Activated CD4-positive, CD25-positive, alpha-beta regulatory T cell (primary cell): ENCODE data around the gene USP21.

Experiments
- DNase-seq, 4 experiments: peaks; one replicate each; lab custom pipeline; 2025; lab: John Stamatoyannopoulos, UW

Gene USP21

GRCh38 chr1:161171696-161172095, 12.4 kb downstream of the USP21 start:
- DNase-seq: no peak

DNA sequence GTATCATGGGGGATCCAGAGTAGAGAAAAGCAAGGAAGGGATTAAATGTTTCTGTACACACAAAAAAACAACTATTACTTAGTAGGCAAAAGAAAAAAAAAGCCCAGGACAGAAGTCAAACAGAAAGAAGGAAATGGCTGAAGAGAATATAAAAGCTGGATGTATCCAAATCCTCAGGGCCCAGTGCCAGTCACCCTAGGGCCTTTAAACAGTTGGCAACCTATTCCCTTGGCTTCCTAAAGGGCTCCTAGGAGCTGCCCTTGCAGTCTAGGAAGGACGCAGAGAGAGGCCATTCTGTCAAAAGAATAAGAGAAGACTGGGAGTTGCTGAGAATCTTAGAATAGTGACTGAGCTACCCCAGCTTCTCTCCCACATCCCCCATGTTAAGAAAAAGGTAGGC, 13.0 kb downstream of the USP21 start:
- DNase-seq: no peak

- DNase-seq: no peak
These were observed 13.6 kb downstream of the USP21 start for GRCh38 chr1:161172776-161173376.

DNA sequence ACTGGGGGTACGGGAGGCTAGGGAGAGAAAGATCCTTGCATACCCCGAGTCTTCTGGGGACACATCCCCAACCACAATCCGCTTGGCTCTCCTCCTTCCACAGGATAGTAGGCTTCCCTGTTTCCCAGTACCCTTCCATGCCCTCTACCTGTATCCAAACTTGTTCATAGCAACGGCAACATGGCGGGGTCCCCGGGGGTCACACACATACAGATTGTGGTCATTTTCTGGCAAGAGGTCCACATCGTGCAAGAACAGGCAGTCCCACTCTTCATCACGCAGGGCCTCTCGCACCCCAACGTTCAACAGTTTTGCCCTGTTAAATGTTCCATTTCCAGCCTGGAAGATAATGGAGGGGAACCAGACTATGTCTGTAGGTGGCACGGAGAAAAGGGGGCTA, 14.4 kb downstream of the USP21 start:
- DNase-seq: no peak

DNA sequence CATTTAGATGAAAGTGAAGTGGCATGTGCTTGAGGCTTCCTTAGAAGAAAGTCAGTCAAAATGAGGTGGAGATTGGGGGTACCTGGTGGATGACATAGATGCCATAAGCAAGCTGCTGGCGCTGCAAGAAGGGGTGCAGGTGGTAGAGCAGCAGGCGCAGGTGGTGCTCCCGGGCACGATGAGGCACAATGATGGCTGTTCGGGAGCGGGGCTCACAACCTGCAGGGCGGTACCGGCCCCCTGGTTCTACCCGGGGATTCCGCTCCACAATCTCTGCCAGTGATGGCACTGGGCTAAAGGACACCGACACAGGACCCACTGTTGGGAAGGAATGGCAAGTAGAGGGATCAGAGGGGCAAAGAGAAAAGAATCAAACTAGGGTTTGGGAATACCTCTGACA, 15.6 kb downstream of the USP21 start:
- no peak for DNase-seq

- DNase-seq: no peak
These were observed 16.6 kb downstream of the USP21 start for GRCh38 chr1:161175771-161176453.

- DNase-seq: no peak
These were observed 17.3 kb downstream of the USP21 start for GRCh38 chr1:161176468-161177111.

DNA sequence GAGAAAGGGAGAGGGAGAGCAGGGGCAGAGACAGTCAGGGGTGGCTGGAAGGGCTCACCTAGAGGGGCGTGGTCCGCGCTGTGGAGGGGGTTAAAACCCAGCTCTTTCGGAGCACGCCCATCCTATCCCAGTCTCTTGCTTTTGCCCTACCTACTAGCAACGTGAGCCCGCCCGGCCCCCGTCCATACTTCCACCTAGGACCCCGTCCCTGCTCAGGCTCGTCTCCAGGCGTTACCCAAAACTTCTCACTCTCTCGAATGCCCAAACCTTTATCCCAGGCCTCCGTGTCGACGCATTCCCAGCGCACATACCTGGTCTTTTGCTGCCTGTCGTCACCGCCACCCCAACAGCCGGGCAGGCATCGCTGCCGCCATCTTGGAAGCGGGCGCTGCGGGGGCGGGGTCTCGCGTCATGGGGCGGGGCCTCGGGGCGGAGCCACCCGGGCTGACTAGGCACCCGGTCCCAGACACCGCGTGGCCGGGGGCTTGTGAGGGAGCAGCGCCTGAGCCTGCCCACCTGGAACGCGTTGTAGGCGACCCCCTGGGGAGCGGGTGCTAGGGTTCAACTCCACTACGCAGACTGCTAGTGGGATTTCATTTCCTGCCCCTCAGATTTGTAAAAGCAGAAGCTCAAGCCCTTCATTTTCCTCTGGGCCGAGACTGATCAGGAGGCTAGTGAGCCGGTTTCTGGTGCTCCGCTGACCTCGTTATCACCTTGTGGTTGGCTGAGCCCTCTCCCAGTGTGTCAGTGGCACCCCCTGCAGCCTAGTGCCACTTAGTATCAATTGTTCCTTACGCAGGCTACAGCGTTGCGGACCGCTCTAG, 18.0 kb downstream of the USP21 start, which contains the start of gene B4GALT3:
Gene B4GALT3 (minus strand): TSS at position 396 of the 824 bp plus-strand sequence. CDS start 1,447 bp downstream, outside the sequence.
- peak; percentile 87 to 96 (median 93) for DNase-seq

DNA sequence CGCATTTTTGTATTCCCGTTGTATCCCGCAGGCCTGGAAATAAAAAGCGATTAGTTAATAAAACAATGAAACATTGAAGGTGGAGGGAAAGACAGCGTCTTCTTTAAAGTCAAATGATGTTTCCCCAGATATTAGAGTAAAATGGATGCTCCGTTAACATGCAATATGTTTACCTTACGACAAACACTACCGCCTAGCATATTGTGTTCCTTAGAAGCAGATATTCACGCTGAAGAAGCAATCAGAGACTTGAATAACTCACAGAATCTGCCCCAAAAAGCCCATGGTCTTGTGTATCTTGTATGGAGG, 18.6 kb downstream of the USP21 start:
- DNase-seq: no peak

GRCh38 chr1:161179698-161180097, 20.4 kb downstream of the USP21 start:
- DNase-seq: no peak

DNA sequence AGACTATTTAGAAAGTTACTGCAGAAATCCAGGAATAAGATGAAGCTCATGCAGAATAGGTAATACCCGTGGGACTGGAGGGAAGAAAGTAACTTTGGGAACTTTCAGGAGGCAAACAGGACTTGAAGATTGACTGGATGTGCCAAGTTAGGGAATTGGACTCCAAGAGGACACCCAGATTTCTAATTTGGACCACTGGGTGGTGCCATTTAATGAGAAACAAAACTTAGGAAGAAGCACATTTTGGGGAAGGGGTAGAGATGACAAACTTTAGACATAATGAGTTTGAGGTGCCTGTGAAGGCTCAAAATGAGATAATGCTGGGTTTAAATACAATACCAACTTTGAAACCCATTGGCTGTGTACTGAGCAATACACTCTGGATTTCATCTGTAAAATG, 21.3 kb downstream of the USP21 start:
- DNase-seq: no peak

GRCh38 chr1:161182214-161182613, 22.9 kb downstream of the USP21 start:
- peak in 2 of 4 experiments; percentile 38 for DNase-seq

- peak in 2 of 4 experiments; percentile 40 to 52 for DNase-seq
These were observed 26.0 kb downstream of the USP21 start for GRCh38 chr1:161185282-161185682.

DNA sequence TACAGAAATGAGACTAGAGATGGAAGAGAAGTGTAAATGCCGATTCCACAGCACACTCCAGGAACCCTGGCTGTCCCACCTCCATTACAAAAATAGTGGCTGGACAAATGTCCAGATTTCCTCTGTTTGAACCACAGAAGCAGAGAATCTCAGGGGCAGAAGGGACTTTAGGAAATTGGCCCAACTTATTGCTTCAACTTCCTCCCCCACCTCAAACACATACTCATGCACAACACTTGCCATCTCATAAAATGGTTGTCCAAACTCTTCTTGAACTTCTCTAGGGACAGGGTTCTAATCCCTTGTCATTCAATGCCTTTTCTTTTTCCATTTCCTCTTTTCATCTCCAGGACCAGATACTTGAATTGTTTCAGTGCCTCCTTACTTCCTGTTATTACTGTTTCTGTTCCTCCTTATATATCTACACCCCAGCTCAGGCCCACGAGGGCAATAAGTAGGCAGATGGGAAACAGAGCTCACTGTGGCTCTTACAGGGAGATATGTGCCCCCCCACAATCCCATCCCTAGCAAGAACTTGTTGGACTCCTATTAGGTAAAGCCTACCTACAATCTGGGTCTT, 26.5 kb downstream of the USP21 start:
- no peak for DNase-seq

DNA sequence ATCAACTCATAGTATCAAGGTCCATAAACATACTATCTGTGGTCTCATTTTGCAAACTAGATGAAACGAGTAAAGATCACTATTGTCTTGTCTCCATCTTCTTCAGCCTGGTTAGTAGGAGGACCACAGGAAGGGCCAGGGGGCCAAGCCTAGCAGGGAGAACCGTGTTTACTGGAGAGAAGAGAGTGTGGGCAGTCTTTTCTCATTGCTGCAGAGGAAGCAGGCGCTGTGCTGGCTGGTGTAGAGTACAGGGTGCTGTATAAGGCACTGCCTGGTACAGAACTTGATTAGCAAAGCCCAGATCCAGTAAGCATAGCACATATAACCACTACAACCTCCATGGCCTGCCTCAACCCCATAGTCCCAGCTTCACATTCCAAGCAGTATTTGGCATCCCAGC, 28.0 kb downstream of the USP21 start:
- no peak for DNase-seq

GRCh38 chr1:161188381-161188780, 29.1 kb downstream of the USP21 start:
- no peak for DNase-seq

DNA sequence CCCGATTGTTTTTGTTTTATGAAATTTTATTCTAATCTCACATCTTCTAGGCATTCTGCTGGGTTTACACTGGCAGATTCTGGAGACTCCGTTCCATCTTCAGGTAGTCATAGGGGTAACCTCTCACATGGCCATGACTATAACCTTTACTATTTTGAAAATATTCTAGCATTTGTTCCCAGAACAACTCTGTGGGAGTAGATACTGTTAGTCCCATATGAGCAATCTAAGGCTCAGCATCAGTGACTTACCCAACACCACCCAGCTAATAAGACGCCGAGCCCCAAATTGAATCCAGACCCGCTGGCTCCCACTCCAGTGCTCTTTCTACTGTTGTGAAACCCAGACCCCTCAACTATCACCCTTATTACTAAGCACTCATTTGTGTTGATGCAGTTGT, 29.7 kb downstream of the USP21 start:
- no peak for DNase-seq

- no peak for DNase-seq
These were observed 31.7 kb downstream of the USP21 start for GRCh38 chr1:161190962-161191521.

DNA sequence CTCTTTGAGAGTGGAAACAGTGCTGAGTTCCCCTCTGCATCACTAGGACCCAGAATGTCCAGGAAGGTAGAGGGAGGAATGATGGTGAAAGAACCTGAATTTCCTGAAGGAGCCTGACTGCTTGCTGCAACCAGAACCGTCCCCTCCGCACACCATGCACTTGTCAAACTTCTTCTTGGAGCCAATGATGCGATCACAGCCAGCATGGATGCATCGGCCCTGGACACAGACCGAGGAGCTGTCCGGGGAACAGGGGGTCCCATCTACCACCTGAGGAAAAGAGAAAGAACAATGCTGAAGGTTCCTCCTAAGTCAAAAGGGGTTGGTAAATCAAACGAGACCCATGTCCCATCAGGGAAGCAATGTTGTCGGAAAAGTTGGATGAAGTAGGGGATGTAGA, 32.7 kb downstream of the USP21 start:
- DNase-seq: no peak

- DNase-seq: peak in 3 of 4 experiments; percentile 34 to 43 (median 39)
These were observed 33.5 kb downstream of the USP21 start for GRCh38 chr1:161192476-161193465.
